22Rv1 (cell line): Measurements from ENCODE around the gene SKA2.

Experiments
- CTCF ChIP-seq: fragments of 450-650 bp; IDR thresholded peaks from 2 replicates; pipeline ENCODE4 v1.5.1; 2017; ENCODE audit warnings: mild to moderate bottlenecking
- ZFX ChIP-seq: fragments of 450-650 bp; IDR thresholded peaks from 2 replicates; pipeline ENCODE4 v1.6.1; 2017; ENCODE audit warnings: antibody characterized with exemption, borderline replicate concordance

GRCh38 chr17:59121901-59122480 is 33.0 kb downstream of the SKA2 start:
- no peak for TF ChIP-seq CTCF
- no peak for TF ChIP-seq ZFX
